ENCODE measurements around the gene FARP2.
"Not testable (repeated sequence)": the region's sequence is repeated elsewhere in the genome, so short reads cannot be mapped to it uniquely, and the experiment has no call there.

Gene FARP2

DNA sequence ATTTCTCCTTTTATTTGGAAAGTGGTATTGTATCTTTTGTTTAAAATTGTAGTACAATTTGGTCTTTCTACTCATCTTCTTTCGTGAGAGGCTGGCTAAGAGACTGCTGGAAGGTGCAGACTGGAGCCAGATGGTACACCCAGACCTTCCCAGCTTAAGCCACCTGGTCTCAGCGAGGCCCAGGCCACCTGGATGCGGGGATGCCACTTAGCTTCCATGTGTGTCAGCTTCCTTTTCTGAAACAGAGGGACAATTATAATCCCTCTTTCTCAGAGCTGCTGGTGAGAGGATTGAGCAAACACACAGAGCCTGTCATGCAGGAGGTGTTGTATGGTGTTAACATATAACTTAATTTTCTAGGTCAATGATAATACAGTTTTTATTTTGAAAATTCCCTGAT is 17.4 kb downstream of the FARP2 start:
- DNase-seq, result no peak

DNA sequence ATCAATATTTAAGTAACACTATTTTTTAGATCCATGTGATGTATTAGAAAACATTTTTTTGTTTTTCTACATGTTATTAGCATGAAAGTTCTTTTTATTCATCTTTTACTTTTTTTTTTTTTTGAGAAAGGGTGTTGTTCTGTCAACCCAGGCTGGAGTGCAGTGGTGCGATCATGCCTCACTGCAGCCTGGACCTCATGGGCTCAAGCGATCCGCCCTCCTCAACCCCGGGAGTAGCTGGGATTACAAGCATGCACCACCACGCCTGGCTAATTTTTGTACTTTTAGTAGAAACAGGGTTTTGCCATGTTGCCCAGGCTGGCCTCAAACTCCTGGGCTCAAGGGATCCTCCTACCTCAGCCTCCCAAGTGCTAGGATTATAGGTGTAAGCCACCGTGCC is 17.8 kb downstream of the FARP2 start:
- not testable (repeated sequence) for DNase-seq

GRCh38 chr2:241375300-241375699 is 19.2 kb downstream of the FARP2 start:
- no peak for DNase-seq

DNA sequence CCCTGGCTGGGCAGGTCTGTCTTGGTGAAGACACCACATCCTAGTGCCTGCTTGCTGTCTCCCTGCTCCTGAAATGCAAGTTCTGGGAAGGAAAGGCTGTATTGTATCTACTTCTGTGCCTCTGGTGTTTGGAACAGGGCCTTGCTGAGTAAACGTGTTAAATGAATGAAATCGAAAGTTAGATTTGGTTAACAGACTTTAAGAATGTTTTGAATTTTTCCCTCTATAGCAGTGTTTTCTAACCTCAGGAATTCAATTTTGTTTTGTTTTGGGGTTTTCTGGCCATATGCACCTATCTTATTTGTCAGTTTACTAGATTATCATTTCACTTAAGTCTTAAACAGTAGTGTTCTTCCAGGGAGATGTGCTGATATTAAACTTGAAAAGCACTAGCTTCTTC is 20.7 kb downstream of the FARP2 start:
- no peak for DNase-seq

DNA sequence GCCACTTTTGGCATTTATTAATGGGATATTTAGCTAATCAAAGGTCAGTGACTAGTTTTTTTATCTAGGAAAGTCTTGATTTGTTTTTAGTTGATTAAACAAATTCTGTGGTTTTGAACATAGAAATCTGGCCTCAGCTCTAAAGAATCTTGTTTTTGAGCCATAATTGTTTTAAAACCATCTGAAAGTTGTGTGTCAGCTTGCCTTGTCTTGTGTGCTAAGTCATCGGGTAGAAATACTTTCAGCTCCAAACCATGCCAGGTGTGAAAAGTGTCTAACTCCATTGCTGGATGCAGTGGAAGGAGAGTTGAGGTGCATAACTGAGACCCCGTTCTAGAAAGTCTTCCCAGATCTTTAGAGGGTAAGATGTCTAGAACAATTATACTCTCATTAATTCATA is 22.7 kb downstream of the FARP2 start:
- DNase-seq, result no peak

GRCh38 chr2:241379481-241380480 is 23.7 kb downstream of the FARP2 start:
- no peak for DNase-seq

GRCh38 chr2:241381872-241382271 is 25.8 kb downstream of the FARP2 start:
- DNase-seq, result no peak

- not testable (repeated sequence) for DNase-seq
Measured at GRCh38 chr2:241385450-241385849, 29.4 kb downstream of the FARP2 start.

DNA sequence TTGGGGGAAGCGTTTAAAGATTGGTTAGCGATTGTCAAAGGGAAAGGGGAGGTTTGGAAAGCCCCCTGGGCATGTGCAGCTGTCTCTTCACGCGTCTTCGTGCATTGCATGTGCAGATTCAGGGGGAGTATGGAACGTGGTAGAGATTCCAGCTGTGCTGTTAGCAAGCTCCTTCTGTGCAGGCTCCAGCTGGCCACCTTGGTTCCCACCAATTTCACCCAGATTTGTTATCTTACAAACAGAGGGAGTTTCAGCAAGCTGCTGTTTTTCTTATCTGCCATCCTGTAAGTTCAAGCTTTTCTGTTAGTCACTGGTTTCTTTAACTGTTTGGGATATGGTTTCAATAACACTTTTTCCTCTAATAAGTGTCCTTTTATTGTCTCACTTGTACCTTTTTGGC is 30.4 kb downstream of the FARP2 start:
- DNase-seq, result no peak

- DNase-seq, result no peak
Measured at GRCh38 chr2:241389697-241390096, 33.6 kb downstream of the FARP2 start.

GRCh38 chr2:241390301-241391206 is 34.5 kb downstream of the FARP2 start:
- no peak for DNase-seq

- no peak for DNase-seq
Measured at GRCh38 chr2:241391892-241392665, 36.0 kb downstream of the FARP2 start.

GRCh38 chr2:241392753-241393152 is 36.7 kb downstream of the FARP2 start:
- DNase-seq, result not testable (repeated sequence)

DNA sequence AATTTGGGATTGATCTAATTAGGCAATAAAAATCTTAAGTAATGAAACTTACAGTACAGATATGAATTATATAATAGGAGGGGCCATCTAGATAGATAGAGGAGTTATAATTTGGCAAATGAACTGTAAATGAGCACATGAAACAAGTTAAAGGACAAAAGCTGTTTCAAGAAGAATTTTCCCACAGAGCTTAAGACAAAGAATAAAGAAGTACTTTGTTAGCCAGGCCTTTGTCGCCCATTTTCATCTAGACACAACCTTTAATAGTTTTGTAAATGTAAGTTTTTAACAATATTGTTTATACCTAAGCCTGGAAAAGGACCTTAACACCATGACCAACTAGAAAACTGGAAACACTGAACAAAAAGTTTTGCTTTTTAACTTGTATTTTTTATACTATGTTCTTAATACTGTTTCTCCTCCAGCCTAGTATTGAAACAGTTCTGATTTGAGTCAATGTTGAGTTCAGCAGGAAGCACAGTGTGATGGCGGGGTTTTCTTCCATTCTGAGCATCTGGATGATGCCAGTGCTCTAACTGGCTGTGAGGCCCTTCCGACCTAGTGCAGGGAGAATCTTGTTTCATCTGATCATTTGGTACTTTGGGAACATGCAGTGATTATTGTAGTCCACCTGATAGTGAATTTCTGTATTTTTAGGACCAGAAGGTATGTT is 37.6 kb downstream of the FARP2 start:
- DNase-seq, result no peak

DNA sequence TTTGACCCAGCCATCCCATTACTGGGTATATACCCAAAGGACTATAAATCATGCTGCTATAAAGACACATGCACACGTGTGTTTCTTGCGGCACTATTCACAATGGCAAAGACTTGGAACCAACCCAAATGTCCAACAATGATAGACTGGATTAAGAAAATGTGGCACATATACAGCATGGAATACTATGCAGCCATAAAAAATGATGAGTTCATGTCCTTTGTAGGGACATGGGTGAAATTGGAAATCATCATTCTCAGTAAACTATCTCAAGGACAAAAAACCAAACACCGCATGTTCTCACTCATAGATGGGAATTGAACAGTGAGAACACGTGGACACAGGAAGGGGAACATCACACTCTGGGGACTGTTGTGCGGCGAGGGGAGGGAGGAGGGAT is 40.7 kb downstream of the FARP2 start:
- not testable (repeated sequence) for DNase-seq

- no peak for DNase-seq
Measured at GRCh38 chr2:241399941-241400922, 44.1 kb downstream of the FARP2 start.

- no peak for DNase-seq
Measured at GRCh38 chr2:241408849-241409248, 52.8 kb downstream of the FARP2 start.

- DNase-seq, result no peak
Measured at GRCh38 chr2:241410739-241411176, 54.7 kb downstream of the FARP2 start.

GRCh38 chr2:241412144-241412543 is 56.1 kb downstream of the FARP2 start:
- no peak for DNase-seq

DNA sequence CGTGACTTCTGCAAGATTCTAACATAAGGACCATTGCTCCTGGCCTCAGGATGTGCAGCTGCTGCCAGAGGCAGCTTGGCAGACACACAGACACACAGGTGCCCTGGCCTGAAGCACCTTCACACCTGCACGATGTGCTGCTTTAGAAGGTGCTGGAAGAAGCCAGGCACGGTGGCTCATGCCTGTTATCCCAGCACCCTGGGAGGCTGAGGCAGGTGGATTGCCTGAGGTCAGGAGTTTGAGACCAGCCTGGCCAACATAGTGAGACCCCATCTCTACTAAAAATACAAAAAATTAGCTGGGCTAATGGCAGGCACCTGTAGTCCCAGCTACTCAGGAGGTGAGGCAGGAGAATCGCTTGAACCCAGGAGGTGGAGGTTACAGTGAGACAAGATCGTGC is 57.4 kb downstream of the FARP2 start:
- DNase-seq, result not testable (repeated sequence)
